CD4-positive, alpha-beta T cell treated with Interleukin-17A for 1 hour (primary cell): ENCODE measurements around the gene NOTCH2.
"Not testable (repeated sequence)": the region's sequence is repeated elsewhere in the genome, so short reads cannot be mapped to it uniquely, and the experiment has no call there.

Experiments used
- DNase-seq: peaks from one replicate; pipeline ENCODE4 v3.0.0-alpha.2; 2020

The NOTCH2 gene

GRCh38 chr1:120069067-120069919, at the start of gene NOTCH2:
Gene NOTCH2, minus strand, starts transcription at chr1:120069662. Its CDS starts 256 bp downstream, at chr1:120069406.
- peak; percentile 85 for DNase-seq

GRCh38 chr1:120117371-120118177, 48.1 kb upstream of the NOTCH2 start:
- DNase-seq: not testable (repeated sequence)

- DNase-seq: not testable (repeated sequence)
Observed at GRCh38 chr1:120116094-120116493, 46.6 kb upstream of the NOTCH2 start.

- not testable (repeated sequence) for DNase-seq
Observed at GRCh38 chr1:120113134-120113533, 43.7 kb upstream of the NOTCH2 start.

- DNase-seq: not testable (repeated sequence)
Observed at GRCh38 chr1:120112212-120112611, 42.8 kb upstream of the NOTCH2 start.

- not testable (repeated sequence) for DNase-seq
Observed at GRCh38 chr1:120111771-120112170, 42.3 kb upstream of the NOTCH2 start.

- DNase-seq: not testable (repeated sequence)
Observed at GRCh38 chr1:120111008-120111407, 41.5 kb upstream of the NOTCH2 start.

- DNase-seq: not testable (repeated sequence)
Observed at GRCh38 chr1:120109656-120110055, 40.2 kb upstream of the NOTCH2 start.

- DNase-seq: not testable (repeated sequence)
Observed at GRCh38 chr1:120109180-120109579, 39.7 kb upstream of the NOTCH2 start.

- not testable (repeated sequence) for DNase-seq
Observed at GRCh38 chr1:120105288-120105687, 35.8 kb upstream of the NOTCH2 start.

- not testable (repeated sequence) for DNase-seq
Observed at GRCh38 chr1:120103768-120104167, 34.3 kb upstream of the NOTCH2 start.

GRCh38 chr1:120101593-120101992, 32.1 kb upstream of the NOTCH2 start:
- not testable (repeated sequence) for DNase-seq

- DNase-seq: not testable (repeated sequence)
Observed at GRCh38 chr1:120100590-120100989, 31.1 kb upstream of the NOTCH2 start.

GRCh38 chr1:120098986-120099759, 29.7 kb upstream of the NOTCH2 start:
- DNase-seq: not testable (repeated sequence)

- not testable (repeated sequence) for DNase-seq
Observed at GRCh38 chr1:120096981-120097545, 27.6 kb upstream of the NOTCH2 start.

GRCh38 chr1:120093548-120094181, 24.2 kb upstream of the NOTCH2 start:
- DNase-seq: not testable (repeated sequence)

- not testable (repeated sequence) for DNase-seq
Observed at GRCh38 chr1:120092232-120093218, 23.1 kb upstream of the NOTCH2 start.

- not testable (repeated sequence) for DNase-seq
Observed at GRCh38 chr1:120090830-120091229, 21.4 kb upstream of the NOTCH2 start.

GRCh38 chr1:120087959-120088358, 18.5 kb upstream of the NOTCH2 start:
- peak; percentile 55 for DNase-seq

- DNase-seq: not testable (repeated sequence)
Observed at GRCh38 chr1:120069920-120070214, 405 bp upstream of the NOTCH2 start.

GRCh38 chr1:120068683-120069066, 787 bp downstream of the NOTCH2 start:
- DNase-seq: peak; percentile 19
